ENCODE data around the gene CHCT1.

CHCT1 gene

GRCh38 chr17:60423865-60424264, 1.6 kb downstream of the CHCT1 start:
- no peak for TF ChIP-seq TAF1 (IDR thresholded peaks at IDR 0.05; ENCODE audit: low read depth)
- TF ChIP-seq USF1 (IDR thresholded peaks at IDR 0.05): no peak
- no peak for TF ChIP-seq EP300 (IDR thresholded peaks at IDR 0.05; ENCODE audit: borderline replicate concordance)
- no peak for TF ChIP-seq TCF12 (IDR thresholded peaks at IDR 0.05; ENCODE audit: low read depth)
- TF ChIP-seq REST (IDR thresholded peaks at IDR 0.05; ENCODE audit: low read depth): no peak
- TF ChIP-seq TEAD4 (IDR thresholded peaks at IDR 0.05): no peak
- no peak for TF ChIP-seq ZBTB7A (IDR thresholded peaks at IDR 0.05; ENCODE audit: low read depth)
- no peak for TF ChIP-seq NFIC (IDR thresholded peaks at IDR 0.05)
- TF ChIP-seq MAX (IDR thresholded peaks at IDR 0.05): no peak
- TF ChIP-seq EGR1 (IDR thresholded peaks at IDR 0.05): no peak
- no peak for TF ChIP-seq FOXM1 (IDR thresholded peaks at IDR 0.05; ENCODE audit: borderline replicate concordance, low read depth)

GRCh38 chr17:60425626-60426025, 3.3 kb downstream of the CHCT1 start:
- no peak for TF ChIP-seq REST (IDR thresholded peaks at IDR 0.05; ENCODE audit: low read depth)
- TF ChIP-seq YY1 (IDR thresholded peaks at IDR 0.05; ENCODE audit: low read depth): no peak
- TF ChIP-seq TCF12 (IDR thresholded peaks at IDR 0.05; ENCODE audit: low read depth): no peak
- no peak for TF ChIP-seq CREB1 (IDR thresholded peaks at IDR 0.05; ENCODE audit: low read depth)
- no peak for TF ChIP-seq MAX (IDR thresholded peaks at IDR 0.05)
- TF ChIP-seq EGR1 (IDR thresholded peaks at IDR 0.05): no peak
- no peak for TF ChIP-seq NFIC (IDR thresholded peaks at IDR 0.05)
- no peak for TF ChIP-seq TAF1 (IDR thresholded peaks at IDR 0.05; ENCODE audit: low read depth)
- no peak for TF ChIP-seq FOXM1 (IDR thresholded peaks at IDR 0.05; ENCODE audit: borderline replicate concordance, low read depth)
- TF ChIP-seq EP300 (IDR thresholded peaks at IDR 0.05; ENCODE audit: borderline replicate concordance): no peak

GRCh38 chr17:60426596-60426995, 4.3 kb downstream of the CHCT1 start:
- TF ChIP-seq FOXM1 (IDR thresholded peaks at IDR 0.05; ENCODE audit: borderline replicate concordance, low read depth): no peak
- no peak for TF ChIP-seq EGR1 (IDR thresholded peaks at IDR 0.05)
- no peak for TF ChIP-seq TAF1 (IDR thresholded peaks at IDR 0.05; ENCODE audit: low read depth)
- no peak for TF ChIP-seq USF1 (IDR thresholded peaks at IDR 0.05)
- TF ChIP-seq REST (IDR thresholded peaks at IDR 0.05; ENCODE audit: low read depth): no peak
- TF ChIP-seq TCF12 (IDR thresholded peaks at IDR 0.05; ENCODE audit: low read depth): no peak
- TF ChIP-seq CREB1 (IDR thresholded peaks at IDR 0.05; ENCODE audit: low read depth): no peak
- no peak for TF ChIP-seq CEBPB (IDR thresholded peaks at IDR 0.05)
- no peak for TF ChIP-seq YY1 (IDR thresholded peaks at IDR 0.05; ENCODE audit: low read depth)
- TF ChIP-seq RAD21 (IDR thresholded peaks at IDR 0.05; ENCODE audit: low read depth): no peak
- TF ChIP-seq NFIC (IDR thresholded peaks at IDR 0.05): no peak
- TF ChIP-seq TEAD4 (IDR thresholded peaks at IDR 0.05): no peak
- no peak for TF ChIP-seq ZBTB7A (IDR thresholded peaks at IDR 0.05; ENCODE audit: low read depth)

GRCh38 chr17:60435244-60436167, 13.2 kb downstream of the CHCT1 start:
- TF ChIP-seq NFIC (IDR thresholded peaks at IDR 0.05) (peak; percentile 75), EGR1 (IDR thresholded peaks at IDR 0.05) (no peak), RAD21 (IDR thresholded peaks at IDR 0.05; ENCODE audit: low read depth) (peak; percentile 99)
